Bronchial epithelial cell (primary cell): ENCODE results near the gene EXOSC7. TPM values are rescaled to one million over a fixed set of nuclear protein-coding genes. Genes with fewer than 3 reads are reported as not detected.

Experiments
- DNase-seq: peaks from one replicate; pipeline ENCODE4 v3.0.0-alpha.2; 2010; ENCODE audit warnings: low read depth
- FAIRE-seq: peaks from 2 replicates; lab custom pipeline; 2011; peaks lifted over from hg19 to GRCh38; lab: Jason Lieb, UNC
- H3K27me3 ChIP-seq: 2 replicates; pipeline ENCODE4 v1.5.1; 2011; ENCODE audit warnings: low read length; ENCODE audit not compliant: control insufficient read depth, insufficient read depth
- H3K36me3 ChIP-seq: 2 replicates; pipeline ENCODE4 v1.5.1; 2011; ENCODE audit warnings: low read length; ENCODE audit not compliant: control insufficient read depth, insufficient read depth
- H3K4me3 ChIP-seq: 2 replicates; pipeline ENCODE4 v1.5.1; 2011; ENCODE audit warnings: mild to moderate bottlenecking, low read depth, low read length, control low read depth
- CTCF ChIP-seq: IDR thresholded peaks from 2 replicates; pipeline ENCODE4 v1.5.1; 2011; ENCODE audit warnings: mild to moderate bottlenecking, moderate library complexity, low read length, control low read depth, inconsistent platforms; ENCODE audit not compliant: insufficient read depth, severe bottlenecking
- total RNA-seq: library from RNA; depleted of rRNA; stranded (reverse); fragments of >200 nt; gene quantifications from 2 replicates; pipeline ENCODE4 v1.2.1, GENCODE V29; 2014

EXOSC7 gene
- total RNA-seq, 1 donor from 2014 or later, result 70.3 TPM

- DNase-seq (peak; percentile 94), FAIRE-seq (peak; percentile 95)
- peaks cover 2% of the 10 kb centered on the region for H3K27me3 ChIP-seq
- TF ChIP-seq CTCF, result peak; percentile 93
- H3K36me3 ChIP-seq, result no peaks in the 10 kb centered on the region
- no peak overlapping the region for H3K4me3 ChIP-seq
Measured at GRCh38 chr3:45037720-45038455, 61.8 kb downstream of the EXOSC7 start.

DNA sequence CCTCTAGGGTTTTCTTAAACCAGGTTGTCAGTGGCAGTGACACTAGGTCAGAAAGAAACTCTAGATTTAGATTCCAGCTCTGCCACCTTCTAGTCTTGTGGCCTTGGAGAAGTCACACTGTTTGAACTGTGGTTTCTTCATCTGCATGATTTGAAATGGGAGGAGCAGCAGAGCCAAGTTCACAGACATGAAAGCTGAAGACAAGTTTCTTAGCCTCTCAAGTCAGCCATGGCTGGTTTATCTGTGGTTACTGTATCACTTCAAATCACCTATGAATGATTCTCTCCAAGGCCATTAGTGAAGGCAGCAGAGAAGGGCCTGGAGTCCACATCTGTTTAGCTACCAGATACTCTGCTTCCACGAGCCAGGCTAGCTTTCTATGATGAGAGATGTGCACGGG is 65.6 kb downstream of the EXOSC7 start:
- no peak for TF ChIP-seq CTCF
- no peaks in the 10 kb centered on the region for H3K27me3 ChIP-seq
- no peak for DNase-seq
- FAIRE-seq, result no peak
- H3K4me3 ChIP-seq, result no peak overlapping the region
- no peaks in the 10 kb centered on the region for H3K36me3 ChIP-seq

- FAIRE-seq, result no peak
- no peak for DNase-seq
- H3K36me3 ChIP-seq, result no peaks in the 10 kb centered on the region
- no peak overlapping the region for H3K4me3 ChIP-seq
- TF ChIP-seq CTCF, result no peak
- H3K27me3 ChIP-seq, result no peaks in the 10 kb centered on the region
Measured at GRCh38 chr3:45042162-45042561, 66.1 kb downstream of the EXOSC7 start.

DNA sequence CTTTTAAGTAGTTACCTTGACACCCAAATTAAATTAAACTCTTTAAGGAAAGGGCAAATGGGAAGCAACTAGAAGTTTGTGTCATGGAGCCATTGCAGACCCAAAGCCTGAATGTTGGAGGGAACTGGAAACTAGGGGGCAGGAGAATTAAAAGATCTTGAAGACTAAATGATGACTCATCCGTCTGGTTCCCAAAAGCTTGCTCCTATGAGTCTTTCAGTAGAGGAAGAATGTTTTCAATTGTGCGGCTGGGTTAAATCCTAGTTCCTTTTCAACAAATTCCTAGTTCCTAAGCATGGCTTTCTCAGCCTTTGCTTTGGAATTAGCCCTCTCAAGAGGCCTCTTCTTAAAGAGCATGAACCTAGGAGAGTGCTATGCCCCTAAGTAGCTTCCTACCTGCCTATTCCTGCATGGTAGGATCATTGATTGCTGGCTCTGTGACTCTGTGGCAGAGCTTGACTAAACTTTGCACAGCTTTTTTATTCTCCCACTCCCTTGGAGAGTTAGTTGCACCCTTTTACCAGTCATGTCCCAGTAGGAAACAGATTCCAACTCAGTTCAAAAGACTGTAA is 67.8 kb downstream of the EXOSC7 start:
- TF ChIP-seq CTCF, result no peak
- DNase-seq (peak; percentile 83), FAIRE-seq (no peak)
- H3K36me3 ChIP-seq, result no peaks in the 10 kb centered on the region
- no peak overlapping the region for H3K4me3 ChIP-seq
- H3K27me3 ChIP-seq, result peaks cover 2% of the 10 kb centered on the region

DNA sequence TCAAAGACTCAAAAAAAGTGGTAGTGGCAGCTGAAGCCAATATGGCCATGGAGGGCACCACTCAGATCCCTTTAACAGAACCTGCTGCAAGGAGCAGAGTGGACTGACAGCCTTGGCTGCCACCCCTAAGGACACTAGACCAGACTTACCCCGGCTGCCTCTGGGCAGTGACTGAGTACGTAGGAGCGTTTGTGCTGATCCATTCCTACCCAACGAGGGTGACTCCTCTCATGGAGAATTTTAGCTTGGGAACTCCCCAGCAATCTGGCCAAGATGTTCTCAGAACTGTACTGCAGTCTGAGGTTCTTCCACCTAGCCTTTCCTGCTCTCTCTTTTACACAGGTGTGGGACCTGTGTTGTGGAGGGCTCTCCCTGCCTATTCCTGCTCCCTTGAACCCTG is 72.2 kb downstream of the EXOSC7 start:
- FAIRE-seq (no peak), DNase-seq (no peak)
- no peaks in the 10 kb centered on the region for H3K36me3 ChIP-seq
- H3K27me3 ChIP-seq, result peaks cover 2% of the 10 kb centered on the region
- TF ChIP-seq CTCF, result no peak
- H3K4me3 ChIP-seq, result no peak overlapping the region
